Endothelial cell of umbilical vein (primary cell): ENCODE data around the gene SERPINE1. TPM values are rescaled to one million over a fixed set of nuclear protein-coding genes. Genes with fewer than 3 reads are reported as not detected.

Experiments used
- BruUV-seq: library from RNA; stranded (reverse); fragments of 400-500 nt; replicated peaks from 2 replicates; lab custom pipeline; 2021; lab: Mats Ljungman, UMichigan
- CTCF ChIA-PET: fragments of 300-600, 350-600 bp; sonication (Branson Sonifier 250); formaldehyde crosslinking; loops from one replicate; lab custom pipeline; 2021; ENCODE audit warnings: antibody characterized with exemption, inconsistent platforms; lab: Charles Lee
- POLR2A ChIA-PET: fragments of 300-600, 350-600 bp; sonication (Branson Sonifier 250); formaldehyde crosslinking; loops from one replicate; lab custom pipeline; 2021; ENCODE audit warnings: antibody characterized with exemption, inconsistent platforms; lab: Charles Lee
- DNase-seq: peaks from one replicate; pipeline ENCODE4 v3.0.0-alpha.2; 2011; ENCODE audit warnings: low read depth, low spot score
- FAIRE-seq: peaks from 2 replicates; lab custom pipeline; 2011; peaks lifted over from hg19 to GRCh38; lab: Jason Lieb, UNC
- H2AFZ ChIP-seq: 2 replicates; pipeline ENCODE4 v1.6.0; 2012; ENCODE audit warnings: low read depth, low read length, control low read depth, inconsistent platforms
- H3K27ac ChIP-seq: 2 replicates; pipeline ENCODE4 v1.5.1; 2011; ENCODE audit warnings: low read depth, mild to moderate bottlenecking, control low read depth, low read length, moderate library complexity; ENCODE audit not compliant: insufficient read depth
- H3K27me3 ChIP-seq, 2 experiments: 2 replicates each; pipeline versions ENCODE4 v1.6.0 to v1.6.1; 2011; ENCODE audit warnings: low read length in 2 of 2, mixed read lengths in 1 of 2; ENCODE audit not compliant: control insufficient read depth in 2 of 2, insufficient read depth in 2 of 2
- H3K36me3 ChIP-seq, 2 experiments: 2 replicates in 1 of 2; 3 replicates in 1 of 2; pipeline ENCODE4 v1.5.1; 2011; ENCODE audit warnings: low read length in 2 of 2, mild to moderate bottlenecking in 1 of 2, moderate library complexity in 1 of 2; ENCODE audit not compliant: control insufficient read depth in 2 of 2, insufficient read depth in 2 of 2; ENCODE audit errors: extremely low read depth in 1 of 2
- H3K4me1 ChIP-seq: 3 replicates; pipeline ENCODE4 v1.5.1; 2011; ENCODE audit warnings: mild to moderate bottlenecking, low read length; ENCODE audit not compliant: control insufficient read depth, insufficient read depth; ENCODE audit errors: extremely low read depth
- H3K4me2 ChIP-seq: 2 replicates; pipeline ENCODE4 v1.6.1; 2011; ENCODE audit warnings: low read length, control low read depth, mixed read lengths; ENCODE audit not compliant: insufficient read depth
- H3K4me3 ChIP-seq, 3 experiments: fragments of 200-600 bp in 1 of 3; sonication (generic), shearing (Covaris generic) in 1 of 3; replicated peaks in 1 of 3; 2 replicates each; pipeline ENCODE4 v1.5.1; 2011 to 2016; ENCODE audit warnings: control low read depth in 3 of 3, low read length in 3 of 3, mild to moderate bottlenecking in 2 of 3, inconsistent platforms in 1 of 3, low read depth in 1 of 3, moderate library complexity in 1 of 3; ENCODE audit not compliant: insufficient read depth in 1 of 3
- H3K79me2 ChIP-seq: 2 replicates; pipeline ENCODE4 v1.6.0; 2012; ENCODE audit warnings: low read length, inconsistent platforms; ENCODE audit not compliant: control insufficient read depth, insufficient read depth
- H3K9ac ChIP-seq: replicated peaks from 2 replicates; pipeline ENCODE3; 2011; ENCODE audit warnings: low read length, control low read depth; ENCODE audit not compliant: insufficient read depth; ENCODE audit errors: extremely low read depth
- H3K9me1 ChIP-seq: replicated peaks from 3 replicates; pipeline ENCODE4 v1.6.0; 2011; ENCODE audit warnings: mild to moderate bottlenecking, low read length; ENCODE audit not compliant: control insufficient read depth, insufficient read depth; ENCODE audit errors: extremely low read depth
- H3K9me3 ChIP-seq: replicated peaks from 2 replicates; pipeline ENCODE4 v1.5.1; 2012; ENCODE audit warnings: low read length, inconsistent platforms; ENCODE audit not compliant: control insufficient read depth, insufficient read depth
- H4K20me1 ChIP-seq: replicated peaks from 2 replicates; pipeline ENCODE3; 2011; ENCODE audit warnings: mild to moderate bottlenecking, low read length; ENCODE audit not compliant: control insufficient read depth, insufficient read depth; ENCODE audit errors: extremely low read depth
- EZH2 ChIP-seq: IDR thresholded peaks from 2 replicates; pipeline ENCODE4 v1.6.1; 2012; ENCODE audit warnings: borderline replicate concordance, low read depth, mild to moderate bottlenecking, moderate library complexity, low read length, inconsistent platforms; ENCODE audit not compliant: severe bottlenecking
- FOS ChIP-seq: IDR thresholded peaks from 2 replicates; pipeline ENCODE4 v1.6.1; 2011; ENCODE audit warnings: mild to moderate bottlenecking, low read length, moderate library complexity, borderline replicate concordance; ENCODE audit not compliant: insufficient read depth
- MYC ChIP-seq: IDR thresholded peaks from one replicate; pipeline ENCODE4 v1.6.1; 2011; ENCODE audit warnings: mild to moderate bottlenecking, low read depth, low read length
- POLR2AphosphoS5 ChIP-seq: IDR thresholded peaks from 2 replicates; pipeline ENCODE4 v1.6.1; 2012; ENCODE audit warnings: low read depth, mild to moderate bottlenecking, control low read depth, low read length, moderate library complexity; ENCODE audit not compliant: insufficient read depth
- dilution Hi-C: fragments of 300-500 bp; cut with MboI; formaldehyde crosslinking; loops from one replicate; pipeline ENCODE4 v1.15.0; 2019; ENCODE audit warnings: low sequenced_read_pairs; ENCODE audit not compliant: extremely low pct_ligation_motif_present
- intact Hi-C: fragments of 100-400 bp; cut with micrococcal nuclease; formaldehyde crosslinking; loops from one replicate; pipeline ENCODE4 v1.10.0; 2022
- polyA plus RNA-seq, 4 experiments: library from polyadenylated mRNA; depleted of rRNA in 3 of 4; stranded (reverse) in 3 of 4; unstranded in 1 of 4; fragments of >200 nt; gene quantifications; 2 replicates each; pipeline versions ENCODE4 v1.2.1 to v1.2.3, GENCODE V29; 2011 to 2012; ENCODE audit warnings: missing spikeins in 1 of 4
- total RNA-seq: library from RNA; stranded (reverse); gene quantifications from 2 replicates; pipeline ENCODE4 v1.2.3, GENCODE V29; 2021
- TF ChIP-seq, protein P1 (sequence below), 2 donors: IDR thresholded peaks; 1 replicate in 1 of 2; 2 replicates in 1 of 2; pipeline ENCODE4 v1.5.1; 2011; ENCODE audit warnings: low read length in 2 of 2, mild to moderate bottlenecking in 2 of 2, moderate library complexity in 2 of 2, control low read depth in 1 of 2, inconsistent platforms in 1 of 2, low read depth in 1 of 2; ENCODE audit not compliant: insufficient read depth in 1 of 2; ENCODE audit errors: extremely low read depth in 1 of 2

The SERPINE1 gene
- total and polyA plus RNA-seq, 2 donors (not counting 3 experiments of a cell fraction or from before 2014, with no cell fraction given): 2,296 to 4,637 TPM

DNA sequence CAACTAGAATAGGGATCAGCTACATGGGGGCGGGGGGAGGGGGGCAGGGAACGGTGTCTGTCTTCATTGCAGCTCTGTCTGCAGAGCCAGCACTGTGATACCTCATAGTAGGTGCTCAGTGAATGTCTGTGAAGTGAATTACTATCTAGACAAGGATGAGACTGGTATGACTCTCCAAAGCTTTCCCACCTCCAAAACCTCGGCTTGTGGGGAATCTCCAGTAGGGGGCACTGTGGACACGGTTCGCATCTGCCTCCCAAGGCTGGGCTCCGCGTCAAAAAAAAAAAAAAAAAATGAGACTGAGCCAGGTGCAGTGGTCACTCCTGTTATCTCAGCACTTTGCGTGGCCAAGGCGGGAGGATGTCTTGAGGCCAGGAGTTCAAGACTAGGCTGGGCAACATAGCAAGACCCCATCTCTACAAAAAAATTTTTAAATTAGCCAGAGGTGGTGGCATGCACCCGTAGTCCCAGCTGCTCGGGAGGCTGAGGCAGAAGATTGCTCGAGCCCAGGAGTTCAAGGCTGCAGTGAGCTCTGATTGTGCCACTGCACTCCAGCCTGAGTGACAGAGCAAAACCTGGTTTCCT lies 32.0 kb upstream of the SERPINE1 start:
- DNase-seq (peak; percentile 63), FAIRE-seq (peak; percentile 92)
- no peaks in the 10 kb centered on the region for H3K27me3 ChIP-seq
- peak overlapping the region; percentile 41 for H3K27ac ChIP-seq
- H3K4me1 ChIP-seq: peaks cover 24% of the 10 kb centered on the region
- no peaks in the 10 kb centered on the region for H4K20me1 ChIP-seq
- intact Hi-C loops (loop anchor here (1.0 kb wide), 5 partner anchors 17 to 97 kb away; no protein-coding TSS in a partner anchor), dilution Hi-C loops (no loop called here)
- no peaks in the 10 kb centered on the region for H3K36me3 ChIP-seq
- no peak overlapping the region for H2AFZ ChIP-seq
- TF ChIP-seq MYC: no peak
- TF ChIP-seq FOS: no peak
- TF ChIP-seq POLR2AphosphoS5: peak; percentile 17
- TF ChIP-seq, protein P1, sequence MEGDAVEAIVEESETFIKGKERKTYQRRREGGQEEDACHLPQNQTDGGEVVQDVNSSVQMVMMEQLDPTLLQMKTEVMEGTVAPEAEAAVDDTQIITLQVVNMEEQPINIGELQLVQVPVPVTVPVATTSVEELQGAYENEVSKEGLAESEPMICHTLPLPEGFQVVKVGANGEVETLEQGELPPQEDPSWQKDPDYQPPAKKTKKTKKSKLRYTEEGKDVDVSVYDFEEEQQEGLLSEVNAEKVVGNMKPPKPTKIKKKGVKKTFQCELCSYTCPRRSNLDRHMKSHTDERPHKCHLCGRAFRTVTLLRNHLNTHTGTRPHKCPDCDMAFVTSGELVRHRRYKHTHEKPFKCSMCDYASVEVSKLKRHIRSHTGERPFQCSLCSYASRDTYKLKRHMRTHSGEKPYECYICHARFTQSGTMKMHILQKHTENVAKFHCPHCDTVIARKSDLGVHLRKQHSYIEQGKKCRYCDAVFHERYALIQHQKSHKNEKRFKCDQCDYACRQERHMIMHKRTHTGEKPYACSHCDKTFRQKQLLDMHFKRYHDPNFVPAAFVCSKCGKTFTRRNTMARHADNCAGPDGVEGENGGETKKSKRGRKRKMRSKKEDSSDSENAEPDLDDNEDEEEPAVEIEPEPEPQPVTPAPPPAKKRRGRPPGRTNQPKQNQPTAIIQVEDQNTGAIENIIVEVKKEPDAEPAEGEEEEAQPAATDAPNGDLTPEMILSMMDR (IDR thresholded peaks at IDR 0.05; ENCODE audit: extremely low read depth in 1 of 2, insufficient read depth in 1 of 2, low read depth in 1 of 2, low read length in 2 of 2): peak; percentile 80 to 81
- TF ChIP-seq EZH2: no peak
- no peaks in the 10 kb centered on the region for H3K9me1 ChIP-seq
- POLR2A ChIA-PET: interaction anchor here (0.6 to 3.7 kb wide), 10 partner anchors 9 to 207 kb away, joined by 3 to 26 read pairs (median 5); partner anchors contain the start of genes FIS1, SERPINE1 and TRIM56
- peaks cover 11% of the 10 kb centered on the region for H3K79me2 ChIP-seq
- BruUV-seq: no TSS peak
- H3K4me3 ChIP-seq: no peak overlapping the region
- H3K4me2 ChIP-seq: no peak overlapping the region
- H3K9ac ChIP-seq: peak overlapping the region; percentile 32
- CTCF ChIA-PET: interaction anchor here (0.6 to 2.8 kb wide), 21 partner anchors 9 to 188 kb away, joined by 3 to 41 read pairs (median 8); partner anchors contain the start of genes SERPINE1, TRIM56 and VGF
- H3K9me3 ChIP-seq: no peaks in the 10 kb centered on the region
